Thoracic aorta (tissue), 2 donors: Measurements from ENCODE around the gene HIC1. TPM values are rescaled to one million over a fixed set of nuclear protein-coding genes. Genes with fewer than 3 reads are reported as not detected.
"Not testable (repeated sequence)": the region's sequence is repeated elsewhere in the genome, so short reads cannot be mapped to it uniquely, and the experiment has no call there.

Experiments used
- ATAC-seq: fragments of 150-250 bp; one replicate; pipeline ENCODE4 v1.8.0; 2017; ENCODE audit warnings: low read depth; ENCODE audit not compliant: insufficient number of reproducible peaks, low FRiP score
- DNase-seq: peaks from one replicate; pipeline ENCODE4 v3.0.0-alpha.2; 2020; ENCODE audit warnings: low spot score
- H3K27ac ChIP-seq, 2 donors: fragments of 200-600 bp; sonication (generic); 1 replicate in 1 of 2; 2 replicates in 1 of 2; pipeline ENCODE4 v1.5.1; 2016; ENCODE audit warnings: mild to moderate bottlenecking in 2 of 2, moderate library complexity in 2 of 2
- H3K27me3 ChIP-seq: fragments of 200-600 bp; sonication (generic); replicated peaks from 2 replicates; pipeline ENCODE4 v1.6.0; 2016; ENCODE audit warnings: mild to moderate bottlenecking; ENCODE audit not compliant: insufficient read depth
- H3K36me3 ChIP-seq: fragments of 200-600 bp; sonication (generic); one replicate; pipeline ENCODE4 v1.5.1; 2016
- H3K4me1 ChIP-seq, 2 donors: fragments of 200-600 bp; sonication (generic); 1 replicate in 1 of 2; 2 replicates in 1 of 2; pipeline versions ENCODE4 v1.5.1 to v1.6.0; 2016; ENCODE audit warnings: low read depth in 2 of 2, mild to moderate bottlenecking in 1 of 2; ENCODE audit not compliant: control insufficient read depth in 1 of 2
- H3K4me3 ChIP-seq: fragments of 200-600 bp; sonication (generic); 2 replicates; pipeline ENCODE4 v1.5.1; 2016; ENCODE audit warnings: mild to moderate bottlenecking
- H3K9me3 ChIP-seq: fragments of 200-600 bp; sonication (generic); 2 replicates; pipeline ENCODE4 v1.5.1; 2016
- CTCF ChIP-seq: fragments of 200-600 bp; sonication (generic); IDR thresholded peaks from one replicate; pipeline ENCODE4 v1.5.1; 2019; ENCODE audit warnings: antibody characterized with exemption
- total RNA-seq, 2 donors: library from RNA; depleted of rRNA; stranded (reverse); fragments of >200 nt; gene quantifications; one replicate each; pipeline versions ENCODE4 v1.1.0 to v1.2.3, GENCODE V29; 2016

Gene HIC1
- total RNA-seq, 2 donors from 2014 or later: 38.3 to 53.9 TPM

- no peaks in the 10 kb centered on the region for H3K9me3 ChIP-seq
- no peaks in the 10 kb centered on the region for H3K27me3 ChIP-seq
- peak overlapping the region; percentile 77 to 80 for H3K27ac ChIP-seq
- peak overlapping the region; percentile 36 for H3K4me3 ChIP-seq
- H3K36me3 ChIP-seq: no peaks in the 10 kb centered on the region
- ATAC-seq (no peak), DNase-seq (no peak)
- TF ChIP-seq CTCF: no peak
- peaks cover 34 to 53% of the 10 kb centered on the region in 2 donors for H3K4me1 ChIP-seq
These were observed 42.4 kb upstream of the HIC1 start for GRCh38 chr17:2012499-2012898.

GRCh38 chr17:2013220-2013993 is 41.5 kb upstream of the HIC1 start:
- H3K4me3 ChIP-seq, H3K27me3 ChIP-seq: not testable (repeated sequence)

GRCh38 chr17:2013994-2014317 is 40.9 kb upstream of the HIC1 start:
- H3K4me3 ChIP-seq: no peak overlapping the region
- DNase-seq (no peak), ATAC-seq (peak; percentile 68)
- H3K36me3 ChIP-seq: no peaks in the 10 kb centered on the region
- TF ChIP-seq CTCF: no peak
- H3K4me1 ChIP-seq: peaks cover 34 to 53% of the 10 kb centered on the region in 2 donors
- H3K27me3 ChIP-seq: no peaks in the 10 kb centered on the region
- peak overlapping the region; percentile 15 to 77 for H3K27ac ChIP-seq
- no peaks in the 10 kb centered on the region for H3K9me3 ChIP-seq

More at GRCh38 chr17:2013220-2013993, 41.5 kb upstream of the HIC1 start:
- DNase-seq, H3K36me3 ChIP-seq, ATAC-seq, H3K9me3 ChIP-seq: not testable (repeated sequence)
- H3K4me1 ChIP-seq: peaks cover 34 to 53% of the 10 kb centered on the region in 2 donors
- H3K27ac ChIP-seq: peak overlapping the region; percentile 77 to 80

GRCh38 chr17:2015314-2015713 is 39.6 kb upstream of the HIC1 start:
- peaks cover 34 to 53% of the 10 kb centered on the region in 2 donors for H3K4me1 ChIP-seq
- H3K36me3 ChIP-seq: no peaks in the 10 kb centered on the region
- H3K9me3 ChIP-seq: no peaks in the 10 kb centered on the region
- DNase-seq (no peak), ATAC-seq (no peak)
- no peak overlapping the region for H3K27ac ChIP-seq
- H3K4me3 ChIP-seq: no peak overlapping the region
- no peak for TF ChIP-seq CTCF
- no peaks in the 10 kb centered on the region for H3K27me3 ChIP-seq

- Histone ChIP-seq H3K9me3 (no peaks in the 10 kb centered on the region), H3K27me3 (no peaks in the 10 kb centered on the region), H3K4me1 (peaks cover 31 to 44% of the 10 kb centered on the region in 2 donors), H3K27ac (no peak overlapping the region), H3K36me3 (no peaks in the 10 kb centered on the region), H3K4me3 (no peak overlapping the region)
- no peak for TF ChIP-seq CTCF
- DNase-seq (no peak), ATAC-seq (no peak)
These were observed 38.4 kb upstream of the HIC1 start for GRCh38 chr17:2016494-2016893.
